Occipital lobe (tissue), 2 donors: Measurements from ENCODE around the gene GPR180. TPM values are rescaled to one million over a fixed set of nuclear protein-coding genes. Genes with fewer than 3 reads are reported as not detected.

Experiments used
- small RNA-seq: library from RNA; depleted of rRNA; stranded (forward); fragments of <200 nt; gene quantifications from one replicate; pipeline ENCODE3, GENCODE V24; 2014
- total RNA-seq: library from RNA; depleted of rRNA; stranded (reverse); fragments of >200 nt; gene quantifications from one replicate; pipeline ENCODE4 v1.2.3, GENCODE V29; 2014

Gene GPR180
- total RNA-seq, 1 donor from 2014 or later = 10.6 TPM

Small RNA genes lying within 50 kb of the gene (small RNA-seq; reads per million reads assigned to genes)
- not detected for gene RNA5SP36

Other genes with a start within 250 kb of the GPR180 start
- gene DCT, start 122.2 kb upstream of the GPR180 start, total RNA-seq = 0.47 TPM
- 7.0 TPM for gene TGDS, start 5.7 kb upstream of the GPR180 start, total RNA-seq
- gene SOX21, start 110.7 kb downstream of the GPR180 start, total RNA-seq = 4.2 TPM